ENCODE results near the gene POLR2E. TPM values are rescaled to one million over a fixed set of nuclear protein-coding genes. Genes with fewer than 3 reads are reported as not detected.

POLR2E gene
- total and polyA plus RNA-seq, 2 donors (not counting 1 experiment from before 2014, with no cell fraction given): 103 to 121 TPM

- no peak overlapping the region for H2AFZ ChIP-seq (ENCODE audit: insufficient read depth, low read depth, low read length, poor library complexity, severe bottlenecking)
- intact Hi-C loops (cut with micrococcal nuclease): loop anchor here (5.0 kb wide), 1 partner anchor 135 kb away; no protein-coding TSS in a partner anchor
- no peaks in the 10 kb centered on the region for H3K79me2 ChIP-seq (ENCODE audit: control insufficient read depth, insufficient read depth, low read length)
- TF ChIP-seq EZH2 (IDR thresholded peaks at IDR 0.05; ENCODE audit: borderline replicate concordance, insufficient read depth, low read depth, low read length, poor library complexity, severe bottlenecking) (no peak), CTCF (IDR thresholded peaks at IDR 0.05) (no peak)
- ChIA-PET POLR2A (interaction anchor here (0.7 to 2.5 kb wide), 6 partner anchors 9 to 40 kb away, joined by 3 to 8 read pairs (median 6); partner anchors contain the start of gene ABCA7), CTCF (interaction anchor here (0.6 to 2.3 kb wide), 9 partner anchors 10 to 137 kb away, joined by 3 to 22 read pairs (median 4); partner anchors contain the start of gene ARHGAP45)
- Mint-ChIP-seq H3K27ac (peak overlapping the region; percentile 84), H3K4me3 (no peak overlapping the region), H3K9me3 (ENCODE audit: insufficient read depth) (no peaks in the 10 kb centered on the region), H3K27me3 (no peaks in the 10 kb centered on the region), H3K4me1 (peaks cover 15% of the 10 kb centered on the region)
- DNase-seq: peak; percentile 73
- peaks cover 1 to 68% (median 29%) of the 10 kb centered on the region in 3 donors for H3K9me3 ChIP-seq (ENCODE audit: control extremely low read depth in 1 of 3, control insufficient read depth in 2 of 3, insufficient read depth in 1 of 3, low read length in 2 of 3)
- H4K20me1 ChIP-seq (ENCODE audit: control insufficient read depth, insufficient read depth, low read length, poor library complexity, severe bottlenecking): no peaks in the 10 kb centered on the region
- no peak overlapping the region for H3K4me3 ChIP-seq (ENCODE audit: control extremely low read depth in 1 of 5, extremely low read depth in 1 of 5, insufficient read depth in 1 of 5, low read depth in 2 of 5, low read length in 4 of 5)
- no peak overlapping the region for H3K9ac ChIP-seq (ENCODE audit: low read length)
- H3K4me2 ChIP-seq (replicated peaks; ENCODE audit: low read depth, low read length, poor library complexity, severe bottlenecking): no peak overlapping the region
- no peaks in the 10 kb centered on the region for H3K27me3 ChIP-seq (replicated peaks in 1 of 4; ENCODE audit: control extremely low read depth in 1 of 4, control insufficient read depth in 3 of 4, insufficient read depth in 4 of 4, low read length in 3 of 4)
- 60% methylated on average over 2 of the region's 3 CpGs for WGBS (ENCODE audit: insufficient coverage)
- peaks cover 6 to 70% of the 10 kb centered on the region in 2 experiments for H3K36me3 ChIP-seq (replicated peaks in 1 of 2; ENCODE audit: control extremely low read depth in 1 of 2, control insufficient read depth in 1 of 2, extremely low read depth in 1 of 2, insufficient read depth in 2 of 2, low read length in 1 of 2)
- ATAC-seq (ENCODE audit: low read depth): peak; percentile 72
- peak overlapping the region in 1 of 2 donors; percentile 27 for H3K27ac ChIP-seq (ENCODE audit: low read length in 2 of 2)
- H3K4me1 ChIP-seq (ENCODE audit: control insufficient read depth in 2 of 2, insufficient read depth in 2 of 2, low read length in 2 of 2): peaks cover 0 to 21% of the 10 kb centered on the region in 2 donors
Observed at GRCh38 chr19:1057176-1057855, 37.9 kb downstream of the POLR2E start.

Data from B cell (primary cell).